Activated T-cell treated with anti-CD3 and anti-CD28 coated beads for 4 hours (primary cell): ENCODE data around the gene PRKN.

Experiments used
- DNase-seq: peaks from one replicate; pipeline ENCODE4 v3.0.0-alpha.2; 2020

Gene PRKN

DNA sequence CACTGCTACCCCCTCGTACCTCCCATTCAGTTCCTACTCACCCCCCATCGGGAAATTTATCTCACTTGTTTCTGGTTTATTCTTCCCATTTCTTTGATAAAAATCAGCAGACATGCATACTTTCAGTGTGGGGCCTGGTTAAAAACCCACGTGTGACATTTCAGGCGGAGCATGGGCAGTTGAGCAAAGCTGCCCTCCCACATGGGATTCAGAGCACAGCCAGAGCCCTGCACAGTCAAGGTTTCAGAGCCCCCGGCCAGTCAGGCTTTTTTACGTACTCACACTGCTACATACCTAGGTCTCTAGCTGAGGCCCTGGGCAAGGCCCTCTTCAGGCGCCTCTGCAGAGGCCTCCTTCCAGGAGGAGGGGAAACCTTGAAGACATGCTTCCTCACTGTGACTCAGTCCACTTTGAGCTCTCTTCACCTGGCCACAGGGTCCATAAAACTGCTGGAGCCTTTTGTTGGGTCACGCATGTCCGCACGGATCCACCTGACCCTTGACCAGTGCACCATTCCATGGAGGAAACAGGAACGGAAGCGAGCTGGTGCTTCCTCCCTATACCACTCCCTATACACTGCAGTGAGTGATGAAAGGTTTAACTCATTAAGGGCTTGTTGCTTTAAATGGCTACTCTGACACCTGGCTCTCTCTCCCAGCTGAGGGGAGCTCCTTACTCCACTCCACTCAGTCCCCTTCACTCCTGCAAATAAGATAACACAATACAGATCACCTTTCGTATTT, 713.3 kb downstream of the PRKN start:
- DNase-seq = no peak

DNA sequence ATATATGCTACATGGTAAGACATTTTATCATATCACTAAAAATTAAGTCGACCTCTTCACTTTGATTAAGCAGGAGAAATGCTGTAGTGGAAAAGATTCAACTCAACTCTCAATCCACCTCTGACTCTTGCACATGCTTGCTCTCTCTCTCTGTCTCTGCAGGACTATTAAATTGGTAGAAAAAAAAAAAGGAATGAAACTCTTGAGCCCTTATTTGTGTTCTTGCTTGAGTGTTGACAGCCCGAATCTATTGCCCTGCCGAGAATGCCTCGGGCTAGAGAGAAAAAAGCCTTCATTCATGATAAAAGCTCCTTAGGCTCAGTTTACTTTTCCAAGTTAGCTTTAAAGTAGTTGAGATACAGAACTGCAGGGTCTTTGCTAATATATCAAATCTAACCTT, 722.2 kb downstream of the PRKN start:
- DNase-seq = no peak

DNA sequence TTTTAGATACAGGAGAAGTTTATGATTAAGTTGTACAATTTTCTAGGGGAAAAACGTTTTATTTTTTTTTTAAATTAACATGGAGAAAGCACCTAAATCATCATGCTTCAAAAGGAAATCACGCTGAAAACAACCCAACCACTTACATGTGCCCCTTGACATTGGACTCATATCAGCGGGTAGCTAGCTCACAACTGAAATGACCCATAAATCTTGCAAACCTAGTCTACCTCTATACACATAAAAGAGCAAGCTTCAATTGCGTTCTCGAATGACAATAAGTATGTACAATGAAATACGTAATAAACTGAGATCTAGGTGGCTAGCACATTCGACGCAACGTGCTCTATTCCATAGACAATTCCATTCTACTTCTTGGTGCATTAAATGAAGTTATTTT, 730.8 kb downstream of the PRKN start:
- no peak for DNase-seq

DNA sequence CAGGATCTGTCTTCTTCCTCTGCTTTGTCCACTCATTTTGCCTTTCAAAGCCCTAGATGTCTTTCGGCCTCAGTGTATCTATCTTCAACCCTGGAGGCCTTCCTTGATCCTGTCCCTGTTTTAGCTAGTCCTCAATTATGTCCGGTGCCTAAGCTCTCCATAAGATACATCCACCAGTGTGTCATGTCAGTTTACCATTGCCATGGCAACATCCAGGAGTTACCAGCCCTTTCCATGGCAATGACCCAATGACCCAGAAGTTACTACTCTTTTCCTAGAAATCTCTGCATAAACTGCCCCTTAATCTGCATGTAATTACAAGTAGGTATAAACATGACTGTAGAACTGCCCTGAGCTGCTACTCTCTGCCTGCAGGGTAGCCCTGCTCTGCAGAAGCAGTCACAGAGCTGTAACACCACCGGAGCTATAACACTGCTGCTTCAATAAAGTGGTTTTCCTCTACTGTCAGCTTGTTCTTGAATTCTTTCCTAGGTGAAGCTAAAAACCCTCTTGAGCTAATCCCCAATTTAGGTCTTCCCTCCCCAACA, 741.6 kb downstream of the PRKN start:
- DNase-seq = no peak

DNA sequence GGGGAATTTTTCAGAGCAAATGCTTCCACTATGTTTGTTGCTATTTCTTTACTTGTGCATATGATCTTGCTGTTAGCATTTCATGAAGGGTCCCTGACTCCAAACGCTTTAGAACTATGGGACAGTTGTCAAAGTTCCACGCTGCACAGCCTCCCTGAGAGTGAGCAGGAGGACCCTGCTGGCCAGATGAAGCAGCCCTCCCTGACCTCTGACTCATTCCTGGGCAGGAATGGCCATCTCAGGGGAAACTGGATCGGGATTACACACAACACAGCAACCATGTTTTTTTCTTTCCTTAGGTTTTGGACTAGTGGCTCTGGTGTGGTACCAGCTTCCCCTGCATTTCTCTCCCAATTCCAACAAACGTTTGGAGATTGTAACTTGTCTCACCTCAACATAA, 742.9 kb downstream of the PRKN start:
- no peak for DNase-seq

DNA sequence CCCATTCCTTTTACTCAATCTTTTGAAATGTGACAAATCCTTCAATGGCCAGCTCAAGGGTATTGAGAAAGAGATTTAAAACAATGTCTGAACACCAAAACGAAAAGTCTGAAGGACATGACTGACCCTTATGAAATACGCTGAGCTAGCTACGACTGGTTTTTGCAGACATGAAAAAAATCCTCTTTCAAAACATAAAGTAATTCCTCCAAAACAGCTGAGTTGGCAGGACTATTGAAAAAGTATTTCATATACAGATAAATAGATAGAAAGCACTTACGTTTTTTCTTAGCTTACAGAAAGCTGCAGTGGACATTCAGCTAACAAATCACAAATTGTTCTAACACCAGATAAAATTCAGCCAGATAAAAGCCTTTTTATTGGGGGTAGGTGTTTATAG, 751.0 kb downstream of the PRKN start:
- DNase-seq = no peak

DNA sequence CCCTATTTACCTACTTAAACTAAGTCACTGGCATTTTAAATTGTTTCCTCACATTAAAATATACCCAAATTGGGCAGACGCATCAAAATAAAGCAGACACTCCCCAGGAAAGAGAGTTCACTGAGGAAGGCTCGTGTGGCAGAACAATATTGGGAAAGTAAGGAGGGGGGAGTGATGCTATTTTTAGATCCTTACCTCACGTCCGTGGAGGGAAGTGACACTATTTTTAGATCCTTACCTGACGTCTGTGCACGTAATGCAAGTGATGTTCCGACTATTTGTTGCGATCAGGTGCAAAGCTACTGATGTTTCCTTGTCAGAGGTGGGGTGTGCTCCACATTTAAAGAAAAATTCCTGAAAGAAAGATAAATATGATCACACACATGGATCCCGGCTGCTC, 754.5 kb downstream of the PRKN start:
- no peak for DNase-seq

- no peak for DNase-seq
Observed at GRCh38 chr6:161971043-161971442, 756.5 kb downstream of the PRKN start.

DNA sequence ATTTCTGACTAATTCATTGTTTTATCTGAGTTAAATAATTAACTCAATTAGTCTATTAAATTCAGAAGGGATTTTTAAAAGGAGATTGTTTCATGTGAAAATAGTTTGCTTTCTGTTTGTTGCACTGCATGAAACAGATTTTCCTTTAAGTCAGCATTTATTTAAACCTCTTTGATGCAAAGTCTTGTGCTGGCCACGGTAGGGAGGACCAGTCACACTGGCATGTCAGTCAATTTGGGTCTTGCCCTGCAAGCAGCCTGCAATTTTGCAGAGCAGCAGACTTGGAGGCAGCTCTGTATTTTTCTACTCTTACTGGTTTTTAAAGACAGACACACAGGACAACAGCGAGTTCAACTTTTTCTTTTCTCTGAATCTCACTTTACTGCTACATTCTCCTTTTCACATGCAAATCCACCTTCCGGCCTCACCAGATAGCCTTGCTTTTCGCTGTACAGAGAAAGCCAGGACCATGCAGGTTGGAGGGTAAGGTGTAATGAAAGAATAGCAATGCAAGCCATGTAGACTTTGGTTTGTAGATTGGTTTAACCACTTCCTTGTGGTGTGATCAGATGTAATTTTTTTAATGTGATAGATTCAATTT, 763.8 kb downstream of the PRKN start:
- DNase-seq = no peak

DNA sequence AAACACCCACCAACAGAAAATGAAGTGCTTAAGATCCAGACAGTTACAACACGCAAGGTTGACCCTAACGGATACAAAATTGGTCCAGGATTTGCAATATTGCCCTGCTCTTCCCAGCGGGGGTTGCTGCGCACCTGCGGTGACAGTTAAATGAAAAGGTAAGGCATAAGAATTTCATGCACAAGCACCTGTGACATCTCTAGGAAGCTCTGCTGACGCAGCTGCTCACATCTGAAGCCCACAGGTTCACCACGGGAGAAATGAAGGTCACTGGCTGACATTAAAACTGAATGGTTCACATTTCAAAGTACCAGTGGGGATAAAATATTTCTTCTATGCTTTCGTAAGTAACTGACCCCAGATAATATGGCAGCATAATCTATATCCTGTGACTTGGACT, 764.4 kb downstream of the PRKN start:
- DNase-seq = no peak

- DNase-seq = no peak
Observed at GRCh38 chr6:161961796-161962195, 765.8 kb downstream of the PRKN start.

DNA sequence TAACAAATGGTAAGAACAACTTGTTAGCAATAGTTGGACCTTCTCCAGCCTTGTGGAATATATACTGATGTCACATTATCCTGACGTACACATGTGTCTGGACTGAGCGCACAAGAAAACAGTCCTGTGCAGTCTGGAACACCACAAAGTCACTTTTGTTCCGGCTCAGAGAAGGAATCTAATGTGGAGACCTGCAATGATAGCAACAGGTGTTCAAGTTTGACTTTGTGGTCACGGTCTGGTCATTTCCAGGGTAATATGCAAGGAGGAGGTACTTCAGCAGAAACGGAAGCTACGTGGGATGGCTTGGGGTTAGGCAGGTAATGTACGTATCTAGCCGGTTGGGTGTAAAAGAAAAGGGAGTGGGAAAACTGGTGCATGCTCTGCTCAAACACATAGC, 766.5 kb downstream of the PRKN start:
- no peak for DNase-seq

GRCh38 chr6:161959072-161959471, 768.5 kb downstream of the PRKN start:
- no peak for DNase-seq

DNA sequence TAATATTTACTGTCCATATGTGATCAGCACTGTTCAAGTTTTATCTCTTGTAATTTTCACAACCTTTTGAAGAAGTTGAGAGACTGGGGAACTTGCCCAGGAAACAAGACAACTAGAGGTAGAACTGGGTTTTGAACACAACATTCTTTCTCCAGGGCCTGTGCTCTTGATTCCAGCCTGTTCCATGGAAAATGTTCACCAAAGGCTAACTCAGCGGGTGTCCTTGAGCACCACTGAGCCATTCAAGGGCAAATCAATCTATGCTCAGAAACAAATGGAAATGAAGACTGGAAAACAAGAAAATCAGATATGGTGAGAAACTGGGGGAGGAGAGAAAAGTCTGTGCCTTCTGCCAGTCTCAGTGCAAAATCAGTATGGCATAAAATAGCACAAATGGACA, 771.5 kb downstream of the PRKN start:
- no peak for DNase-seq

GRCh38 chr6:161954699-161955276, 772.8 kb downstream of the PRKN start:
- DNase-seq = no peak

DNA sequence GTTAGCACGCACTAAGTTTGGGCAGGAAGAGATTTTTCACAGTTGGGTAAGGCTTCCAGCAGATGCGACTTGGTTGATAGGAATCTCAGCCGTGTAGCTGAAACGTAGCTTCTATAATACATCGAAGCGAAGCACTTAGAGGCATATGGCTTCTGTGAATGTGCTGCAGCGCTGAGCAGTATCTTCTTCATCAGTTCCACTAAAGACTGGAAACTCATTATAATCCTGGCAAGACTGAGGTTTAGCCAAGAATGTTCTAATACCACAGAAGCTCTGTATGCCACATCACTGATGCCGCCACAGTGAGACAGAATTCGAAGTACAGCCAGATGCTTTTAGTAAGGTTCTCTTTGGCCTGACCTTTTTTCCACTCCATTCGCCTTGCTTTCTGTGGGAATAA, 773.5 kb downstream of the PRKN start:
- DNase-seq = no peak

DNA sequence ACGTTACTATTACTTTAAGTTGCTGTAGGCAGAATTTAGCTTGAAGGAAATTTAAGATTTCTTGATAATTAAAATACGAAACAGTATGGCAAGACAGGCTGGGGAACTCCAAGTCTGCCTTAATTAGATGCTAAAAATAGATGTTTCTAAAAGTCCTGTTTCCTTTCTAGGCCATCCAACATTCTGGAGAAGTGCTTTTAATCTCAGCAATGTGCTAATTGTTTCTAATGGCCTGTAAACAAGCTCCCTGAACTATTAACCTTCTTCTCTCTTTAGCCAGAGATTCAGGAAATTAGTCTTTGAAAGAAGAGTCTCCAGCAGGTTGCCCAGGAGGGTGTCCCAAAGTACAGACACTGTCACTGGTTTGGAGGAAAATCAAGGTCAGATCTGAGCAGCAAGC, 776.4 kb downstream of the PRKN start:
- DNase-seq = no peak

DNA sequence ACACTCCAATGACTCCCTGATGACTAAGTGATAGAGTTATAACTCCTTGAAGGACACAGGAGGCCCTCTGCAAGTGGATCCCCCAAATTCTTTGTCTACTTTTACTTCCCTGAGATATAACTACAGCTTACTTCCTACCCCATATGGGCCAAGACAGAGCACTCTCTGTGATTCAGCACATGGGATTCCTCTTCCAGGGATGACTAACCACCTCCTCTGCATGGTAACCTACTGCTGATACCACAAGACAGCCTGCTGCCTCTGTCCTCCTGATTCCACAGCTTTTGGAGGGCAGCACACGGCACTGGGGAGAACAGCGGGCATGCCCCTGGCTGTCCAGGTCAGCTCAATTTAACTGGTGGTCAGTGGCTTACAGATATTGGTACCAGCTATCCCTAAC, 778.0 kb downstream of the PRKN start:
- no peak for DNase-seq

DNA sequence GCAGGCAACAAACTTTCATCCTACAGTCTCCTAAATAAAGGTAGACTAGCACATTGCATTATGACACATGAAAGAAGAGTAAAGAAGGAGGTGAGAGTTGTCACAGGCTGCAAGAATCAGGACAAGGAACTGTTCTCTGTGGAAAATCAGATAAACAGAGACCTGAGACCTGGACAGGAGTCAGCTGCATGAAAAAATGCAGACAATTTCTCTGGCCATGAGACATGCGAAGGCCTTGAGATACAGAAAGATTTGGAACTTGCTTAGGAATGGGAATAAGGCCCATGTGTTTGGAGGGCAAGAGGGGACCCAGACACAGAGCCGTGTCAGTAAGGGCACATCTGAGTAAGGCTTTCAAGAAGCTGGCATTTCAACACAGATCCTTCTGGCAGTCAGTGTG, 779.1 kb downstream of the PRKN start:
- DNase-seq = no peak

GRCh38 chr6:161947371-161947770, 780.2 kb downstream of the PRKN start:
- no peak for DNase-seq

- DNase-seq = no peak
Observed at GRCh38 chr6:161946461-161946860, 781.1 kb downstream of the PRKN start.

GRCh38 chr6:161943561-161943960, 784.0 kb downstream of the PRKN start:
- DNase-seq = no peak

GRCh38 chr6:161941565-161941964, 786.0 kb downstream of the PRKN start:
- no peak for DNase-seq

DNA sequence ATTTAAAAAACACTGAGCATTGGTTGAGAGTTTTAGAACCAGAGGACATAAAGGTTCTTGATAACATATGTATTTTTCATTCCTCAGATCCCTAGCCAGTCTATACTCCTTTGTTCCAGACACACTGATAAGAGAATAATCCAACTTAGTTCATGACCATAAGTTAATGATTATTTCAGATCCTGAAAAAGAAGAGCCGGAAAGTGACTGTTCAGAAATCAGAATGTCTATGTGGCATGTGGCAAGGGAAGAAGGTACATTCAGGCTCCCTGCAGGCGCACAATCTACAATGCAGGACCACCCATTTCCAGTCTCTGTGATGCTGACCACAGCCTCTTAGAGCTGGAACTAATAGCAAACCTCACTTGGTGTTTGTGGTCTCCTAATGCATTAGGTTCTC, 787.0 kb downstream of the PRKN start:
- no peak for DNase-seq
